Measurements from ENCODE around the gene HOXD8.

The HOXD8 gene

DNA sequence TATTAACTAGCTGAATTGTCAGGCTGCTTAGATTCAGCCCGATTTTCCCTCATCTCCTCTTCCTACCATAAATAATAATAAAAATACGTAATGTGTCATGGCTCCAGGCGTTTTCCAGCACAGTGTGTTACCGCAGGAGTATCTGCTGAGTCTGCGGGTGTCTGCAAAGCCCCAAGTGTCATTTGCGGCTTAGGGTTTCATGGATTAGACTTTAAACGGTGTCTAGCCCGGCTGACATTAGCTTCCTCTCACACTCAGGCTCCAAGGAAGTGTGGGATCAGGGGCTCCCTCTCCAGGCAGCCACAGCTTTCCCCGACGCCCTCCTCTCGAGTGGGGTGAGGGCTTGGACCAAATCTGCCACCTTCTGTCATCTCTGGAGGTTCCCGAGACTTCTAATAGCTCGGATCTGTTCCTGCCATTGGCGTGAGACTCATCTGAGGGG lies 44.9 kb downstream of the HOXD8 start:
- no peak for DNase-seq (ENCODE audit: low read depth)

DNA sequence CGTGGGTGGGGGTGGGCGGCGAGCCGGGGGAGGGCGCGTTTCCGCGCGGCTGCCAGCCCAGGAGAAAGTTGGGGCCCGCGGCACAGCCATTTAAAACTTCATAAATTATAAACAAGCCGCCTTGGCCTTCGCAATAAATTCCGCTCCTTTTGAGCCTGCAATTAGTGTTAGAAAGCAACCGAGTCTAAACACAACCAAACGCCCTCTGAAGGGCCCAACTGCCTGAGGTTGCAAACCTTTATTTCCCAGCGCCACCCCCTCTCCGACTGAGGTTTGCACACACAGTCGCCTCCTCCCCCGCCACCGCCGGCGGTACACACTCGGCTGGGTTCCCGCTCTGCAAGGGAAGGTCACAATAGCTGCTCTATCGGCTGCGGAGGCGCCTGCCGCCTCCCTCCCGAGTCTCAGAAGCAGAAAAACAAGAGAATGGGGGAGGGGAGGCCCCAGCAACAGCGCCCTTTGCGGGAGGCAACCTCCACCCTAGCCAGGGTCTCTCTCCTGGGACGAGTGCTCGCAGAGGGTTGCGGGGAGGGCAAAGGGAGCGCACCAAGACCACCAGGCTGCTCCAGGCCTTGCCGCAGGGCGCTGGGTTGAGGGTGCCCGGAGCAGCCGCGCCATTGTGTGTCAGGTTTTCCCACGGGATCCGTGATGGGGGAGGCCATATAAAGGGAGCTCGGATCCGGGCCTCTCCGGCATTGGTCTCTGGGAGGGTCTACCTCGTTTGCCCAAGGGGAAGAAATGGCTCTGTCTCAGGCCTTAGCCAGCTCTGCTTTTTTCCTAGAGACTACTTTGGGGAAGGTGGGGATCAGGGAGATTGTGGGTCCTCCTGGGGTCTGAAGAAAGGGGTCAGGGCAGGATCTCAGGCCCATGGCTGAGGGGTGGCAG lies 45.6 kb downstream of the HOXD8 start:
- DNase-seq (ENCODE audit: low read depth): no peak

DNA sequence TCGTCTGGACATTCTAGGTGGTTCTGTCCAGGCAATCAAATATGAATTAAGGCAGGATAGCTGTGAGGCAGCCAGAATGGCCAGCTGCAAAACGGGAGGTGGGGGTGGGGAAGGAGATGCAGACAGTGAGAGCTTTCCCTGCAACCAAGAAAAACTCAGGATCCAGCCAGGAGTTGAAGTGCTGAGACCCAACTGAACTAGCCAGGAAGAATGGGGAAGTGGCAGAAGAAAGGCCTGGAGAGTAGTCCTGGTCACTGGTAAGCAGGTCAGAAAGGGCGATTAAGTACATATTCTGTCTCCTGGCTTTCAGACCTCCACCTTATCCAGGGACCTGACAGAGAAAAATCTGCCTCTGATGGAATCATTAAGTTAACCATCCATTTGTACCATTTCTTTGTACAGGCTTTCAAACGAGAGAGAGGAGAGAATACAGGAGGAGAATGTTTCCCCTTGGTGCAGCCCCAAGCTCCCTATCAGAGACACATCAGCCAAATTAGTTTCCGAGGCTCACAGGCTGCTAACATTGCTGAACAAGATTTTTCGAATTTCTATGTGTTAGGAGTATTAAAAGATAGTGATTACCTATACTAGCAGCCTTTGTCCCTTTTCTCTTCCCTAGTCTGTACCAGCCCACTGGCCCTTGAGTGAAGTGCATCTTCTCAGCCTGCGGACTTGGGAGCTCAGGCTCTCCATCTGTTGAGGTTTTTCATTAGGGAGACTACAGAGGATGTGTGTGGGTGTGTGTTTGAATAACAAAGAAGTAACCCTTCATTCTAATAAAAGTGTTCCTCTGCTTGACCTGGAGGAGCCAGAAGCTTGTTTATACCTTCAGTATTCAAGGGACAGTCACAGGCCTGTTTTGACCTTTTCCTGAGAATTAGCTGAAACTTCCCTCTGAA lies 46.5 kb downstream of the HOXD8 start:
- no peak for DNase-seq (ENCODE audit: low read depth)

DNA sequence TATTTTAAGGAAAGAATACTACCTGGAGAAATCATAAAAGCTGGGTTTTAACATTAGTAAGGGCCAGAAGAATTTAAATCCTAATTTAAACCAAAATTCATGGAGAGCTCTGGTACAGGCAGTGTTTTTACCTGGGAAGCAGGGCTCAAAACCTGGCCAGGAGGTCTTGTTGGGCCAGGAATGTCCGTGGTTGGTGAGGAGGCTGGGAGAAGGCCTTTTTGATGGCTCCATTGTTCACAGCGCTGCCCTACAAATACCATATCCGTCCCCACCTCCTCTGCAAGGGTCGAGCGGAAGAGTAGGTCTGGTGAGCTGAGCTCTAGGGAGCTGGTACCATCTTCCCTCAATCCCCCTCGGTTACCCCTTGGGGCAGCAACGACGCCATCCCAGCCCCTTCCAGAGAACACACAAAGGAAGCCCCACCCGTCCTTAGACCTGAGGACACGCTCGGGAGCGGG lies 48.1 kb downstream of the HOXD8 start:
- no peak for DNase-seq (ENCODE audit: low read depth)

DNA sequence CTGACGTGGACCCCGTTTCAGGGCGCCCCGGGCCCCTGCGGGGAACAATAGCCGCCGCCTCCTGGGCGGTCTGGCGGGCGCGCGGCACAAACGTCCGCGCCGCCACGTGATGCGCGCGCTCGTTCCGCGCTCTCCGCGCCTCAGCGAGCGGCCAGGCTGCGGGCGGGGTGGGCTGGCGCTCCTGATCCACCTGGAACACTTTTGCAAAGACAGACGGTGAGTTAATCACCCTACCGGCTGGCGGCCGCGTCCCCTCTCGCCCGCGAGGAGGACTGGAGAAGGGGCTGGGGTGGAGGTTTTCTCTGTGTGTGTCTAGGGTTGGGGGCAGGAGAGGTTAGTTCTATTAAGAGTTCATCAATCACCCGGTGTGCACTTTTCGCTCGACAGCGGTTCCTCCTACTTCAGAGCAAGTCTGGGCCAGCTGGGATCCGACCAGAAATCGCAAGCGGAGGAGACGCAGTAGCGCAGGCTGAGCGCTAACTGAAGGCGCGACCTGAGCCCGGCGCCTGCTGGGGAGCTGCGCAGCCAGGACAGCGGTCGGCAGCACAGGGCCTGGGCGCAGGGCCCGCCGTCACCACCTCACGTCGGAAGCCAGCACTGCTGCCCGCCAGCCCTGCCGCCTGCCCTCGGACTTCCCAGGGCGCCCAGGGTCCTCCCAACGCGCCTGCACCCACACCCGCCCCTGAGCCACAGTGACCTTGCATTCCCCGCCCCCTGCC lies 48.7 kb downstream of the HOXD8 start:
- DNase-seq (ENCODE audit: low read depth): no peak

DNA sequence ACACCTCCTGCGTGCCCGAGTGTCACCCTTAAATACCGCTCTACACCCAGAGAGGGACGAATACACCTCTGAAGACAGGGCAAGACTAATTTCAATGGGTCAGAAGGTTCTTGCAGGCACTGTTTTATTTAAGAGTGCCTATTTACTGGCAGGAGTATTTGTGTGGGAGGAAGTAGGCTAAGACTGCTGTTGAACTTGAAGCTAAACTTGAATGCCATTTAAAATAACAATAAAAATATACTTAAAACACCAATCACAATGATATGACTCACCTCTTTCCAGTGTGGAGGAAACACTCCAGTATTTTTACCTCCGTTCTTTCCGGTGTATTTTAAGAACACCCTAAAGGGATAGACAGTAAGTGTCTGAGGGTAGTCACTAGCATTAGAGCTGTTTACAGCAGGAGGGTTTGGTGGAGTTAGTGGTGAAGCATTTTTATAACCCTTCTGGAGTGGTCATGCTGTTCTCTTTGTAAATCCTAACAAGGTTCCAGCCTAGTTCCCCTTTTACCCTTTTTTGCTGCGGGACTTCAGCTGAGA lies 49.3 kb downstream of the HOXD8 start:
- DNase-seq (ENCODE audit: low read depth): no peak

DNA sequence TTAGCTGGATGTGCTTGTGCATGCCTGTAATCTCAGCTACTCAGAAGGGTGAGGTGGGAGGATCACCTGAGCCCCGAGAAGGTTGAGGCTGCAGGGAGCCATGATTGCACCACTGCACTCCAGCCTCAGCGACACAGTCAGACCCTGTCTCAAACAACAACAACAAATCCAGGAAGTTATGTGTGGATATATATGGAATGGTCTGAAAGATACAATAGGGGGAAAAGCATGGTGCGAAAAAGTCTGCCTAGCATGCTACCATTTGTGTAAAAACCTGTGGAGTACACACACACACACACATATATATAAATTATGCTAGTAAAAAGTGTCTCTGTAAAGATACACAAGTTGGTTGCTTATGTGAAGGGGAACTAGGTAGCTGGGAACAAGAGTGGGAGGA lies 52.0 kb downstream of the HOXD8 start:
- DNase-seq (ENCODE audit: low read depth): no peak
